CD4-positive, alpha-beta T cell (primary cell): ENCODE data around the gene DNER. TPM values are rescaled to one million over a fixed set of nuclear protein-coding genes. Genes with fewer than 3 reads are reported as not detected.

ENCODE experiments used
- ATAC-seq: fragments of 200-7000 bp; cut with Tn5 transposase; one replicate; pipeline ENCODE4 v1.10.0; 2022; ENCODE audit warnings: mild to moderate bottlenecking; ENCODE audit not compliant: poor library complexity
- CTCF ChIA-PET: fragments of 350-600 bp; sonication (Branson Sonifier 250); formaldehyde crosslinking; loops from one replicate; lab custom pipeline; 2021; ENCODE audit warnings: antibody characterized with exemption, inconsistent platforms; lab: Charles Lee
- POLR2A ChIA-PET: fragments of 350-600 bp; sonication (Branson Sonifier 250); formaldehyde crosslinking; loops from one replicate; lab custom pipeline; 2021; ENCODE audit warnings: antibody characterized with exemption, inconsistent platforms; lab: Charles Lee
- DNase-seq, 14 experiments: peaks; one replicate each; pipeline ENCODE4 v3.0.0-alpha.2; 2013 to 2020; ENCODE audit warnings: mixed read lengths in 2 of 14
- H3K27ac ChIP-seq, 2 donors: one replicate each; pipeline versions ENCODE4 v1.5.1 to v1.7.0; 2013; ENCODE audit warnings: low read length in 2 of 2, low read depth in 1 of 2, mild to moderate bottlenecking in 1 of 2
- H3K27me3 ChIP-seq, 2 experiments: 1 replicate in 1 of 2; 2 replicates in 1 of 2; pipeline versions ENCODE4 v1.6.1 to v1.7.0; 2013; ENCODE audit warnings: low read length in 2 of 2, control low read depth in 1 of 2, mild to moderate bottlenecking in 1 of 2, moderate library complexity in 1 of 2; ENCODE audit not compliant: insufficient read depth in 2 of 2, control insufficient read depth in 1 of 2
- H3K36me3 ChIP-seq: one replicate; pipeline ENCODE4 v1.6.1; 2013; ENCODE audit warnings: low read length, control low read depth; ENCODE audit not compliant: insufficient read depth
- H3K4me1 ChIP-seq: one replicate; pipeline ENCODE4 v1.6.1; 2013; ENCODE audit warnings: low read length, control low read depth; ENCODE audit not compliant: insufficient read depth
- H3K4me3 ChIP-seq: one replicate; pipeline ENCODE4 v1.5.1; 2013; ENCODE audit warnings: mild to moderate bottlenecking, low read length, moderate library complexity
- H3K9me3 ChIP-seq, 2 experiments: 1 replicate in 1 of 2; 2 replicates in 1 of 2; pipeline versions ENCODE4 v1.6.1 to v1.7.0; 2013; ENCODE audit warnings: low read length in 2 of 2, mild to moderate bottlenecking in 2 of 2, control low read depth in 1 of 2, moderate library complexity in 1 of 2; ENCODE audit not compliant: control insufficient read depth in 1 of 2, insufficient read depth in 1 of 2
- H3K27ac Mint-ChIP-seq: one replicate; pipeline ENCODE4 v1.8.0; 2020; ENCODE audit warnings: mixed read lengths
- H3K27me3 Mint-ChIP-seq: one replicate; pipeline ENCODE4 v1.8.0; 2021; ENCODE audit warnings: mixed read lengths
- H3K36me3 Mint-ChIP-seq: one replicate; pipeline ENCODE4 v1.8.0; 2021; ENCODE audit warnings: low read depth, mixed read lengths
- H3K4me1 Mint-ChIP-seq: one replicate; pipeline ENCODE4 v1.8.0; 2021; ENCODE audit warnings: low read depth, mixed read lengths
- H3K4me3 Mint-ChIP-seq: one replicate; pipeline ENCODE4 v1.8.0; 2020; ENCODE audit warnings: mild to moderate bottlenecking, mixed read lengths
- H3K9me3 Mint-ChIP-seq: one replicate; pipeline ENCODE4 v1.8.0; 2020; ENCODE audit warnings: mixed read lengths
- CTCF ChIP-seq: fragments of 200-600 bp; IDR thresholded peaks from one replicate; pipeline ENCODE4 v1.8.0; 2022; ENCODE audit warnings: antibody characterized with exemption, mild to moderate bottlenecking
- intact Hi-C, 2 experiments: fragments of 100-400 bp; cut with DNase I in 1 of 2; cut with micrococcal nuclease in 1 of 2; formaldehyde crosslinking; loops; one replicate each; pipeline versions ENCODE4 v1.15.1 to v1.9.0; 2023 to 2025; cut with DNase I, micrococcal nuclease
- total RNA-seq, 174 experiments: library from RNA in 2 of 174; stranded (reverse) in 2 of 174; gene quantifications; one replicate each; pipeline ENCODE4 v1.2.3 and lab custom pipeline; 2021 to 2026

The DNER gene
- total RNA-seq, 2 experiments from 2014 or later = not detected

- peaks cover 17 to 52% of the 10 kb centered on the region in 2 experiments for H3K27me3 ChIP-seq
- Mint-ChIP-seq H3K4me3 (no peak overlapping the region), H3K9me3 (no peaks in the 10 kb centered on the region), H3K36me3 (no peaks in the 10 kb centered on the region), H3K27me3 (peaks cover 79% of the 10 kb centered on the region), H3K4me1 (no peaks in the 10 kb centered on the region), H3K27ac (no peak overlapping the region)
- ATAC-seq (no peak), DNase-seq (no peak)
- TF ChIP-seq CTCF = no peak
- no peaks in the 10 kb centered on the region for H3K9me3 ChIP-seq
- intact Hi-C loops = no loop called here
- POLR2A ChIA-PET = no interaction called here
- CTCF ChIA-PET = no interaction called here
- no peak overlapping the region for H3K4me3 ChIP-seq
- no peak overlapping the region for H3K27ac ChIP-seq
- H3K4me1 ChIP-seq = no peaks in the 10 kb centered on the region
- H3K36me3 ChIP-seq = no peaks in the 10 kb centered on the region
Observed at GRCh38 chr2:229674830-229675530, 39.4 kb downstream of the DNER start.

- Histone ChIP-seq H3K4me3 (no peak overlapping the region), H3K4me1 (no peaks in the 10 kb centered on the region), H3K9me3 (no peaks in the 10 kb centered on the region), H3K27ac (no peak overlapping the region), H3K27me3 (peaks cover 13 to 42% of the 10 kb centered on the region in 2 experiments), H3K36me3 (no peaks in the 10 kb centered on the region)
- H3K36me3 Mint-ChIP-seq = no peaks in the 10 kb centered on the region
- no peaks in the 10 kb centered on the region for H3K9me3 Mint-ChIP-seq
- no peaks in the 10 kb centered on the region for H3K4me1 Mint-ChIP-seq
- no peak for ATAC-seq
- no peak for TF ChIP-seq CTCF
- POLR2A ChIA-PET = no interaction called here
- peaks cover 79% of the 10 kb centered on the region for H3K27me3 Mint-ChIP-seq
- CTCF ChIA-PET = no interaction called here
- intact Hi-C loops = no loop called here
- DNase-seq = no peak
- no peak overlapping the region for H3K4me3 Mint-ChIP-seq
- H3K27ac Mint-ChIP-seq = no peak overlapping the region
Observed at GRCh38 chr2:229673676-229674075, 40.7 kb downstream of the DNER start.

DNA sequence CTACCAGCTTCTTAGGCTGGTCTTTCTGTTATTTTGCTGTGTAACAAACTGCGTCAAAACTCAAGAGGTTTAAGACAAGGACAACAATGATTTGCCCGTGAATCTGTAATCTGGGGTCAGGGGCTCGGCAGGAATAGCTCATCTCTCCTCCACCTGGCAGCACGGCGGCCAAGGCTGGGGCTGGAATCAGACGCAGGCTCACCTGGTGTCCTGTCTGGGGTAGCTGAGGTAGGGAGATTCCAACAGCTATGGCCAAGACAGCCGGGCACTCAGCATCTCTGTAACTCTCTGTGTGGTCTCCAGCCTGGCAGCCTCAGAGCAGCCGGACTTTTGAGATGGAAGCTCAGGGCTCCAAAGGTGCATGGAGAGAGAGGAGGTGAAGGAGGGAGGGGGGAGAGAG lies 42.3 kb downstream of the DNER start:
- Mint-ChIP-seq H3K4me1 (no peaks in the 10 kb centered on the region), H3K36me3 (no peaks in the 10 kb centered on the region), H3K27ac (no peak overlapping the region), H3K4me3 (no peak overlapping the region), H3K9me3 (no peaks in the 10 kb centered on the region), H3K27me3 (peaks cover 65% of the 10 kb centered on the region)
- POLR2A ChIA-PET = no interaction called here
- ATAC-seq (no peak), DNase-seq (no peak)
- CTCF ChIA-PET = no interaction called here
- TF ChIP-seq CTCF = no peak
- no peaks in the 10 kb centered on the region for H3K4me1 ChIP-seq
- no peak overlapping the region for H3K27ac ChIP-seq
- H3K9me3 ChIP-seq = peaks cover 0 to 1% of the 10 kb centered on the region in 2 experiments
- peaks cover 5 to 26% of the 10 kb centered on the region in 2 experiments for H3K27me3 ChIP-seq
- no peaks in the 10 kb centered on the region for H3K36me3 ChIP-seq
- no peak overlapping the region for H3K4me3 ChIP-seq
- intact Hi-C loops = no loop called here
